ENCODE results near the gene PHLDB3. TPM values are rescaled to one million over a fixed set of nuclear protein-coding genes. Genes with fewer than 3 reads are reported as not detected.
"Not testable (repeated sequence)": the region's sequence is repeated elsewhere in the genome, so short reads cannot be mapped to it uniquely, and the experiment has no call there.

PHLDB3 gene
- total and polyA plus RNA-seq, 2 donors (not counting 3 experiments of a cell fraction or from before 2014, with no cell fraction given): 5.5 to 12.0 TPM

GRCh38 chr19:43524922-43525835, 20.6 kb upstream of the PHLDB3 start:
- FAIRE-seq (peak; percentile 83), DNase-seq (ENCODE audit: low read depth, low spot score) (peak; percentile 51)
- intact Hi-C loops (cut with micrococcal nuclease) (loop anchor here (5.0 kb wide), 1 partner anchor 63 kb away; no protein-coding TSS in a partner anchor), dilution Hi-C loops (cut with MboI; ENCODE audit: extremely low pct_ligation_motif_present, low sequenced_read_pairs) (no loop called here)
- no peaks in the 10 kb centered on the region for H3K27me3 ChIP-seq (ENCODE audit: control insufficient read depth in 2 of 2, insufficient read depth in 2 of 2, low read length in 2 of 2)
- ChIA-PET CTCF (interaction anchor here (0.7 to 11.6 kb wide), 7 partner anchors 10 to 1085 kb away, joined by 3 to 833 read pairs (median 4); partner anchors contain the start of gene ZNF575), POLR2A (interaction anchor here (1.0 kb wide), 1 partner anchor 8 kb away, joined by 3 read pairs; the partner anchor contains the start of gene ZNF575)
- peak overlapping the region; percentile 54 for H3K4me2 ChIP-seq (ENCODE audit: insufficient read depth, low read length)
- H3K27ac ChIP-seq (ENCODE audit: insufficient read depth, low read depth, low read length): peak overlapping the region; percentile 30
- H4K20me1 ChIP-seq (replicated peaks; ENCODE audit: control insufficient read depth, extremely low read depth, insufficient read depth, low read length): no peaks in the 10 kb centered on the region
- BruUV-seq (replicated peaks): no TSS peak
- H3K9ac ChIP-seq (replicated peaks; ENCODE audit: extremely low read depth, insufficient read depth, low read length): peak overlapping the region; percentile 17
- H3K9me1 ChIP-seq (replicated peaks; ENCODE audit: control insufficient read depth, extremely low read depth, insufficient read depth, low read length): no peaks in the 10 kb centered on the region
- no peak for TF ChIP-seq POLR2AphosphoS5 (IDR thresholded peaks at IDR 0.05; ENCODE audit: insufficient read depth, low read depth, low read length)
- no peak for TF ChIP-seq EZH2 (IDR thresholded peaks at IDR 0.05; ENCODE audit: borderline replicate concordance, low read depth, low read length, severe bottlenecking)
- no peak for TF ChIP-seq GATA2 (IDR thresholded peaks at IDR 0.05; ENCODE audit: insufficient read depth, insufficient read length, low read depth, low read length)
- TF ChIP-seq FOS (IDR thresholded peaks at IDR 0.05; ENCODE audit: borderline replicate concordance, insufficient read depth, low read length): no peak
- TF ChIP-seq MYC (IDR thresholded peaks at IDR 0.05; ENCODE audit: low read depth, low read length): no peak
- no peaks in the 10 kb centered on the region for H3K9me3 ChIP-seq (replicated peaks; ENCODE audit: control insufficient read depth, insufficient read depth, low read length)
- peak overlapping the region; percentile 67 for H2AFZ ChIP-seq (ENCODE audit: low read depth, low read length)
- peak overlapping the region; percentile 82 to 97 (median 83) for H3K4me3 ChIP-seq (replicated peaks in 1 of 3; ENCODE audit: insufficient read depth in 1 of 3, low read depth in 1 of 3, low read length in 3 of 3)
- no peaks in the 10 kb centered on the region for H3K36me3 ChIP-seq (ENCODE audit: control insufficient read depth in 2 of 2, extremely low read depth in 1 of 2, insufficient read depth in 2 of 2, low read length in 2 of 2)
- peaks cover 19% of the 10 kb centered on the region for H3K79me2 ChIP-seq (ENCODE audit: control insufficient read depth, insufficient read depth, low read length)
- peaks cover 15% of the 10 kb centered on the region for H3K4me1 ChIP-seq (ENCODE audit: control insufficient read depth, extremely low read depth, insufficient read depth, low read length)

DNA sequence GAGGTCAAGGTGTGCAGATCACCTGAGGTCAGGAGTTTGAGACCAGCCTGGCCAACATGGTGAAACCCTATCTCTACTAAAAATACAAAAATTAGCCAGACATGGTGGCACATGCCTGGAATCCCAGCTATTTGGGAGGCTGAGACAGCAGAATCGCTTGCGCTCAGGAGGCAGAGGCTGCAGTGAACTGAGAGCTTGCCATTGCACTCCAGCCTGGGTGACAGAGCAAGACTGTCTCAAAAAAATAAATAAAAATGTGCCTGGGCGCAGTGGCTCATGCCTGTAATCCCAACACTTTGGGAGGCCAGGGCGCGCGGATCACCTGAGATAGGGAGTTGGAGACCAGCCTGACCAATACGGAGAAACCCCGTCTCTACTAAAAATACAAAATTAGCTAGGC, 19.1 kb upstream of the PHLDB3 start:
- H3K4me3 ChIP-seq (replicated peaks in 1 of 3; ENCODE audit: insufficient read depth in 1 of 3, low read depth in 1 of 3, low read length in 3 of 3); H3K36me3 ChIP-seq (ENCODE audit: control insufficient read depth in 2 of 2, extremely low read depth in 1 of 2, insufficient read depth in 2 of 2, low read length in 2 of 2); H3K27me3 ChIP-seq (ENCODE audit: control insufficient read depth in 2 of 2, insufficient read depth in 2 of 2, low read length in 2 of 2); intact Hi-C loops (cut with micrococcal nuclease); H3K4me2 ChIP-seq (ENCODE audit: insufficient read depth, low read length); DNase-seq (ENCODE audit: low read depth, low spot score); BruUV-seq (replicated peaks); H3K9me1 ChIP-seq (replicated peaks; ENCODE audit: control insufficient read depth, extremely low read depth, insufficient read depth, low read length); dilution Hi-C loops (cut with MboI; ENCODE audit: extremely low pct_ligation_motif_present, low sequenced_read_pairs); H3K27ac ChIP-seq (ENCODE audit: insufficient read depth, low read depth, low read length); H3K9ac ChIP-seq (replicated peaks; ENCODE audit: extremely low read depth, insufficient read depth, low read length); H3K9me3 ChIP-seq (replicated peaks; ENCODE audit: control insufficient read depth, insufficient read depth, low read length); H4K20me1 ChIP-seq (replicated peaks; ENCODE audit: control insufficient read depth, extremely low read depth, insufficient read depth, low read length); FAIRE-seq; H2AFZ ChIP-seq (ENCODE audit: low read depth, low read length): not testable (repeated sequence)
- peaks cover 15% of the 10 kb centered on the region for H3K4me1 ChIP-seq (ENCODE audit: control insufficient read depth, extremely low read depth, insufficient read depth, low read length)
- CTCF ChIA-PET: interaction anchor here (11.6 kb wide), 1 partner anchor 77 kb away, joined by 833 read pairs; no protein-coding TSS in a partner anchor
- peaks cover 19% of the 10 kb centered on the region for H3K79me2 ChIP-seq (ENCODE audit: control insufficient read depth, insufficient read depth, low read length)
- POLR2A ChIA-PET: interaction anchor here (0.6 kb wide), 1 partner anchor 84 kb away, joined by 4 read pairs; no protein-coding TSS in a partner anchor
